NT2/D1 (cell line): ENCODE measurements around the gene RIGI.

Source experiments
- DNase-seq: peaks from one replicate; pipeline ENCODE4 v3.0.0-alpha.2; 2011; ENCODE audit warnings: low read depth, low spot score
- H3K27me3 ChIP-seq: 2 replicates; pipeline ENCODE4 v1.6.0; 2011; ENCODE audit warnings: mild to moderate bottlenecking; ENCODE audit not compliant: insufficient read length, insufficient read depth
- H3K36me3 ChIP-seq: 2 replicates; pipeline ENCODE4 v1.6.1; 2011; ENCODE audit warnings: mild to moderate bottlenecking, low read length, mixed read lengths; ENCODE audit not compliant: insufficient read depth, insufficient read length
- H3K4me1 ChIP-seq: 2 replicates; pipeline ENCODE4 v1.5.1; 2011; ENCODE audit not compliant: insufficient read depth, insufficient read length
- H3K4me3 ChIP-seq: 2 replicates; pipeline ENCODE4 v1.5.1; 2011; ENCODE audit warnings: low read depth; ENCODE audit not compliant: insufficient read length
- H3K9ac ChIP-seq: 2 replicates; pipeline ENCODE4 v1.6.0; 2011; ENCODE audit warnings: low read depth; ENCODE audit not compliant: insufficient read length
- H3K9me3 ChIP-seq: 2 replicates; pipeline ENCODE4 v1.5.1; 2011; ENCODE audit warnings: mild to moderate bottlenecking, low read length; ENCODE audit not compliant: insufficient read depth
- SUZ12 ChIP-seq: IDR thresholded peaks from 2 replicates; pipeline ENCODE4 v1.6.1; 2011; ENCODE audit not compliant: insufficient read length, insufficient read depth; ENCODE audit errors: extremely low read depth
- YY1 ChIP-seq: IDR thresholded peaks from 2 replicates; pipeline ENCODE4 v1.6.1; 2011; ENCODE audit not compliant: insufficient read length, insufficient read depth
- ZNF274 ChIP-seq: IDR thresholded peaks from 2 replicates; pipeline ENCODE4 v1.6.1; 2011; ENCODE audit warnings: mild to moderate bottlenecking, low read depth, low read length

Gene RIGI

GRCh38 chr9:32566770-32567169 lies 40.8 kb upstream of the RIGI start:
- H3K4me3 ChIP-seq: no peak overlapping the region
- H3K36me3 ChIP-seq: peaks cover 64% of the 10 kb centered on the region
- no peaks in the 10 kb centered on the region for H3K4me1 ChIP-seq
- H3K9ac ChIP-seq: no peak overlapping the region
- H3K27me3 ChIP-seq: no peaks in the 10 kb centered on the region
- no peak for TF ChIP-seq YY1
- TF ChIP-seq ZNF274: no peak
- no peaks in the 10 kb centered on the region for H3K9me3 ChIP-seq
- no peak for DNase-seq

- peaks cover 60% of the 10 kb centered on the region for H3K36me3 ChIP-seq
- H3K9me3 ChIP-seq: no peaks in the 10 kb centered on the region
- H3K4me1 ChIP-seq: no peaks in the 10 kb centered on the region
- no peak for DNase-seq
- TF ChIP-seq YY1 (no peak), ZNF274 (no peak), SUZ12 (no peak)
- H3K27me3 ChIP-seq: no peaks in the 10 kb centered on the region
- no peak overlapping the region for H3K4me3 ChIP-seq
- H3K9ac ChIP-seq: no peak overlapping the region
Measured at GRCh38 chr9:32565967-32566366, 40.0 kb upstream of the RIGI start.

DNA sequence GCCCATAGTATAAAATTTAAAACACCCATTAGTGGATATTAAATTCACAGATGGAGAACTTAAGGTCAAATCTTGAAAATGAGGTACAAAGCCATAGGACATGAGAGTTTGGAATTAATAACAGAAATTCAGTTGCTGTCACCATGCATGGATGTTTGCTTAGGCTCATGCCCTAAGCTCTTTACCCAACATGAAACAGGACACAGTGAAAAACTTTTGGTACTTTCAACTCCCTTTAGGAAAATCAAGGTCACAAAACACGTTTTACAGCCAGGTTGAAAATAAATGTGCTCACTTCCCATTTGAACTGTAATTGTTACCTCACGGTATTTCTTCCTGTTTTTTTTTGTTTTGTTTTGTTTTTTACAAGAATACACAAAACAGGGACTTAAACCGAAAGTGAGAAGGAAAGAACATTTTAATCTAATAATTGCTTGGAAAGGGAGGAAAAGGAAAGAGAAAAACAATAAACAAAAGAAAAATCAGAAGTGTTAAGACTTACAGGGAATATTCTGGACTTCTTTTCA lies 32.5 kb upstream of the RIGI start:
- Histone ChIP-seq H3K4me1 (no peaks in the 10 kb centered on the region), H3K36me3 (peaks cover 17% of the 10 kb centered on the region), H3K9me3 (no peaks in the 10 kb centered on the region), H3K4me3 (no peak overlapping the region), H3K9ac (no peak overlapping the region), H3K27me3 (no peaks in the 10 kb centered on the region)
- TF ChIP-seq ZNF274: no peak
- no peak for DNase-seq

- Histone ChIP-seq H3K9ac (no peak overlapping the region), H3K9me3 (no peaks in the 10 kb centered on the region), H3K4me1 (no peaks in the 10 kb centered on the region), H3K4me3 (no peak overlapping the region), H3K36me3 (peaks cover 14% of the 10 kb centered on the region), H3K27me3 (no peaks in the 10 kb centered on the region)
- no peak for DNase-seq
- TF ChIP-seq SUZ12 (no peak), YY1 (no peak), ZNF274 (no peak)
Measured at GRCh38 chr9:32554591-32554990, 28.6 kb upstream of the RIGI start.

DNA sequence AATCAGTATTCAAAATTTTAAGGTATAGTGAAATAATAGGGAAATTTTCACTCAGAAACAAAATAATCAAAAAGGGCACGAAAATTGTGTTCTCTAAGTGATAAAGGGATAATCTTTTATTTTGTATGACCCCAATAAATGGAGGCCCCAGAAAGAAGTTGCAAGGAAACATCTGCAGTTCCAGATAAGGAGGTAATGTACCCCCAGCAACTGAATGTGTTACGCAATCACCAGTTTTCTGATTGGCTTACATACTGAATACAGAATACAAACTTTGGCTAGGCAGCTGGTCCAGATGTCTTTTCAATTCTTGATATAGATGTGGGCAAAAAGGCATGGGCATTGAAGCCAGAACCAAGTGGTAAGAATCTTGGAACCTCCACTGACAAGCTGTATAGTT lies 28.1 kb upstream of the RIGI start:
- Histone ChIP-seq H3K9ac (no peak overlapping the region), H3K4me1 (no peaks in the 10 kb centered on the region), H3K27me3 (no peaks in the 10 kb centered on the region), H3K9me3 (no peaks in the 10 kb centered on the region), H3K36me3 (peaks cover 16% of the 10 kb centered on the region), H3K4me3 (no peak overlapping the region)
- TF ChIP-seq YY1: no peak
- TF ChIP-seq SUZ12: no peak
- TF ChIP-seq ZNF274: no peak
- DNase-seq: no peak

GRCh38 chr9:32552172-32552872 lies 26.3 kb upstream of the RIGI start, which contains the start of the genes SMIM27 and TOPORS:
Gene SMIM27 (plus strand): TSS chr9:32552327. CDS start chr9:32552435, 108 bp downstream.
Gene TOPORS (minus strand): TSS chr9:32552586. CDS start chr9:32552436, 150 bp downstream.
- peaks cover 16% of the 10 kb centered on the region for H3K36me3 ChIP-seq
- H3K4me1 ChIP-seq: no peaks in the 10 kb centered on the region
- H3K9ac ChIP-seq: peak within 1 kb of the TSS; percentile 97
- H3K27me3 ChIP-seq: no peaks in the 10 kb centered on the region
- DNase-seq: peak; percentile 81
- peak within 1 kb of the TSS; percentile 85 for H3K4me3 ChIP-seq
- no peaks in the 10 kb centered on the region for H3K9me3 ChIP-seq
- TF ChIP-seq SUZ12 (no peak), YY1 (peak; percentile 95)

DNA sequence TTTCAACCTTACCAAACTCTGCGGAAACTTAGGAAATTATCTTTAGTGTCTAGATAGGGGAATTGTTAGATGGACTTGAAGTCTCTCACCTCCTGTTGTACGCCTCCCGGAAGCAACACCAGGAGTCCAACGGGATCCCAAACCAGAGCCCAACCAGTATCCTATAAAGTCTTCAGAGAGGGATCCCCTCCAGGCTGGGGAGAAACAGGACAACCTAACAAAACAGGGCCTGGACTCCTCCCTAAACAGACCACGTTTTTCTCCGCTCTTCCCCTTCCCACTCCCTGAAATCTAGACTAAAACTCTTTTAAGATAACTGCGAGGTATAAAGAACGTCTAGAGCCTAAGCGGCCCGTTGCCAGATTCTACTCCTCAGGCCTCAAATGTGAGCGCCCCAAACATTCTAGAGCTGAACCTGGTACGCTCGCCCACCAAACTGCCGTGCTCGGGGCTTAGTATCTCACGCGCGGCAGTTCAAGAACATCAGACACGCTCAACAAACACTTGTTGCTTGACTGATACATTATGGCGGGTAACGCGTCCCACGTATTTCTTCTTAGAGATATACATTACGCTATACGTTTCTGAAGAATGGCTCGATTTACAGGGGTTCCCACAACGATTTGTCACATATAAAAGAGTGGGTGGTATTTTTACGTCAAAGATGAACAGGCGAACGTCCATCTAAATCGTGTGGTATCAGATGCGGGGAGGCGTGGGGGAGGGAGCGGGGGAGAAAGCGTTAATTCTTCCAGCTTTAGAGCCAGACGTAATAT lies 25.5 kb upstream of the RIGI start:
- no peaks in the 10 kb centered on the region for H3K27me3 ChIP-seq
- no peak for TF ChIP-seq ZNF274
- no peak for TF ChIP-seq YY1
- TF ChIP-seq SUZ12: no peak

More for the DNA sequence above, 25.5 kb upstream of the RIGI start:
- H3K36me3 ChIP-seq: peaks cover 21% of the 10 kb centered on the region
- peak overlapping the region; percentile 85 for H3K4me3 ChIP-seq
- no peaks in the 10 kb centered on the region for H3K4me1 ChIP-seq
- H3K9me3 ChIP-seq: no peaks in the 10 kb centered on the region
- no peak for DNase-seq
- H3K9ac ChIP-seq: peak overlapping the region; percentile 91
